ENCODE measurements around the gene MPP2. TPM values are rescaled to one million over a fixed set of nuclear protein-coding genes. Genes with fewer than 3 reads are reported as not detected.

The MPP2 gene
- total and polyA plus RNA-seq, 4 donors = 0.05 to 0.25 (median 0.09) TPM

GRCh38 chr17:43849116-43849515 lies 58.2 kb downstream of the MPP2 start:
- Histone ChIP-seq H3K9ac (ENCODE audit: low read depth in 1 of 2, low read length in 2 of 2) (no peak overlapping the region), H3K27ac (ENCODE audit: low read depth in 1 of 2, low read length in 2 of 2) (no peak overlapping the region), H3K4me1 (ENCODE audit: control insufficient read depth in 4 of 4, insufficient read depth in 4 of 4, low read length in 3 of 4) (peaks cover 0 to 6% (median 3%) of the 10 kb centered on the region in 4 donors), H3K27me3 (ENCODE audit: control insufficient read depth in 4 of 4, insufficient read depth in 4 of 4, low read length in 3 of 4) (no peaks in the 10 kb centered on the region), H3K4me3 (ENCODE audit: low read depth in 1 of 3, low read length in 3 of 3) (no peak overlapping the region), H3K9me3 (ENCODE audit: control insufficient read depth in 4 of 4, low read length in 3 of 4) (no peaks in the 10 kb centered on the region), H3K36me3 (ENCODE audit: control insufficient read depth in 4 of 4, insufficient read depth in 3 of 4, low read depth in 1 of 4, low read length in 3 of 4) (no peaks in the 10 kb centered on the region)
- 93% methylated on average over 8 of the region's 8 CpGs for WGBS
- no peak for DNase-seq (ENCODE audit: low spot score)
- TF ChIP-seq NR2F2 (IDR thresholded peaks at IDR 0.05) (no peak), ATF3 (IDR thresholded peaks at IDR 0.05) (no peak), REST (IDR thresholded peaks at IDR 0.05) (no peak), EGR1 (IDR thresholded peaks at IDR 0.05; ENCODE audit: low read depth in 2 of 2) (no peak), ZBTB33 (IDR thresholded peaks at IDR 0.05) (no peak), FOXA1 (IDR thresholded peaks at IDR 0.05) (no peak), TAF1 (conservative IDR thresholded peaks at IDR 0.05) (no peak), RXRA (IDR thresholded peaks at IDR 0.05) (no peak), JUND (IDR thresholded peaks at IDR 0.05) (no peak), CTCF (IDR thresholded peaks at IDR 0.05; ENCODE audit: low read depth, low read length, missing input control) (no peak), HNF4G (IDR thresholded peaks at IDR 0.05) (no peak), FOXA2 (IDR thresholded peaks at IDR 0.05) (no peak), GABPA (IDR thresholded peaks at IDR 0.05 in 1 of 2, conservative IDR thresholded peaks at IDR 0.05 in 1 of 2) (no peak), HNF4A (conservative IDR thresholded peaks at IDR 0.05) (no peak), MAX (IDR thresholded peaks at IDR 0.05) (no peak)

- WGBS = 86% methylated on average over 10 of the region's 10 CpGs
- H3K27ac ChIP-seq (ENCODE audit: low read depth in 1 of 2, low read length in 2 of 2) = no peak overlapping the region
- H3K27me3 ChIP-seq (ENCODE audit: control insufficient read depth in 4 of 4, insufficient read depth in 4 of 4, low read length in 3 of 4) = no peaks in the 10 kb centered on the region
- no peaks in the 10 kb centered on the region for H3K9me3 ChIP-seq (ENCODE audit: control insufficient read depth in 4 of 4, low read length in 3 of 4)
- H3K4me1 ChIP-seq (ENCODE audit: control insufficient read depth in 4 of 4, insufficient read depth in 4 of 4, low read length in 3 of 4) = peaks cover 0 to 6% (median 3%) of the 10 kb centered on the region in 4 donors
- no peak for DNase-seq (ENCODE audit: low spot score)
- TF ChIP-seq MAX (IDR thresholded peaks at IDR 0.05) (no peak), ZBTB33 (IDR thresholded peaks at IDR 0.05) (no peak), RXRA (IDR thresholded peaks at IDR 0.05) (no peak), SP1 (IDR thresholded peaks at IDR 0.05) (no peak), EGR1 (IDR thresholded peaks at IDR 0.05; ENCODE audit: low read depth in 2 of 2) (no peak), HNF4A (conservative IDR thresholded peaks at IDR 0.05) (no peak), FOXA2 (IDR thresholded peaks at IDR 0.05) (no peak), CTCF (IDR thresholded peaks at IDR 0.05; ENCODE audit: low read depth, low read length, missing input control) (no peak), HNF4G (IDR thresholded peaks at IDR 0.05) (no peak), GABPA (IDR thresholded peaks at IDR 0.05 in 1 of 2, conservative IDR thresholded peaks at IDR 0.05 in 1 of 2) (no peak), YY1 (IDR thresholded peaks at IDR 0.05) (no peak), NR2F2 (IDR thresholded peaks at IDR 0.05) (no peak)
- no peak overlapping the region for H3K9ac ChIP-seq (ENCODE audit: low read depth in 1 of 2, low read length in 2 of 2)
- no peak overlapping the region for H3K4me3 ChIP-seq (ENCODE audit: low read depth in 1 of 3, low read length in 3 of 3)
- H3K36me3 ChIP-seq (ENCODE audit: control insufficient read depth in 4 of 4, insufficient read depth in 3 of 4, low read depth in 1 of 4, low read length in 3 of 4) = no peaks in the 10 kb centered on the region
Observed at GRCh38 chr17:43848601-43849000, 58.7 kb downstream of the MPP2 start.

All from liver (tissue), 9 donors.